SK-N-SH treated with all-trans-retinoic acid at 6 μM for 48 hours (cell line): ENCODE data around the gene SLC30A1.

Source experiments
- ATAC-seq: fragments of 200-7000 bp; cut with Tn5 transposase; 3 replicates; pipeline ENCODE4 v1.9.1; 2020; ENCODE audit warnings: mild to moderate bottlenecking, moderate library complexity
- BACH2 ChIP-seq: fragments of 250-450 bp; sonication (Bioruptor Pico); IDR thresholded peaks from 2 replicates; pipeline ENCODE4 v1.9.0; 2021; ENCODE audit warnings: mild to moderate bottlenecking, borderline replicate concordance
- CSDC2 ChIP-seq: fragments of 250-450 bp; sonication (Bioruptor Pico); IDR thresholded peaks from 2 replicates; pipeline ENCODE4 v1.5.0; 2020; ENCODE audit warnings: mild to moderate bottlenecking, moderate library complexity
- ESRRG ChIP-seq: fragments of 250-450 bp; sonication (Bioruptor Pico); IDR thresholded peaks from 2 replicates; pipeline ENCODE4 v1.6.1; 2021; ENCODE audit warnings: mild to moderate bottlenecking
- GLIS3 ChIP-seq: fragments of 250-450 bp; sonication (Bioruptor Pico); IDR thresholded peaks from 2 replicates; pipeline ENCODE4 v1.5.0; 2020; ENCODE audit warnings: mild to moderate bottlenecking, moderate library complexity
- ISL1 ChIP-seq: fragments of 250-450 bp; sonication (Bioruptor Pico); IDR thresholded peaks from 2 replicates; pipeline ENCODE4 v2.1.2; 2022; ENCODE audit warnings: mild to moderate bottlenecking, moderate library complexity
- PPARA ChIP-seq: fragments of 250-450 bp; sonication (Bioruptor Pico); IDR thresholded peaks from 2 replicates; pipeline ENCODE4 v1.5.0; 2020; ENCODE audit warnings: mild to moderate bottlenecking, borderline replicate concordance
- RARB ChIP-seq: fragments of 250-450 bp; sonication (Bioruptor Pico); IDR thresholded peaks from 2 replicates; pipeline ENCODE4 v1.8.0; 2021; ENCODE audit warnings: mild to moderate bottlenecking, moderate library complexity
- SNAI2 ChIP-seq: fragments of 250-450 bp; sonication (Bioruptor Pico); IDR thresholded peaks from 2 replicates; pipeline ENCODE4 v1.5.0; 2020; ENCODE audit warnings: mild to moderate bottlenecking, moderate library complexity
- TCF4 ChIP-seq: fragments of 250-450 bp; sonication (Bioruptor Pico); IDR thresholded peaks from 2 replicates; pipeline ENCODE4 v1.8.0; 2021; ENCODE audit warnings: mild to moderate bottlenecking, moderate library complexity, borderline replicate concordance
- ZC3H10 ChIP-seq: fragments of 250-450 bp; sonication (Bioruptor Pico); IDR thresholded peaks from 2 replicates; pipeline ENCODE4 v1.5.1; 2021; ENCODE audit warnings: mild to moderate bottlenecking, moderate library complexity
- ZFP3 ChIP-seq: fragments of 250-450 bp; sonication (Bioruptor Pico); IDR thresholded peaks from 2 replicates; pipeline ENCODE4 v1.5.0; 2020; ENCODE audit warnings: mild to moderate bottlenecking, moderate library complexity
- ZFP30 ChIP-seq: fragments of 450-650 bp; formaldehyde crosslinking; IDR thresholded peaks from 2 replicates; pipeline ENCODE4 v1.5.0; 2022; ENCODE audit warnings: mild to moderate bottlenecking, moderate library complexity
- ZNF565 ChIP-seq: fragments of 450-650 bp; formaldehyde crosslinking; conservative IDR thresholded peaks from 2 replicates; pipeline ENCODE4 v1.5.0; 2020; ENCODE audit warnings: low read depth, mild to moderate bottlenecking, moderate library complexity
- ZNF70 ChIP-seq: fragments of 450-650 bp; formaldehyde crosslinking; IDR thresholded peaks from 2 replicates; pipeline ENCODE4 v1.5.0; 2020; ENCODE audit warnings: mild to moderate bottlenecking, moderate library complexity
- ZNF8 ChIP-seq: fragments of 450-650 bp; formaldehyde crosslinking; IDR thresholded peaks from 2 replicates; pipeline ENCODE4 v1.5.0; 2020; ENCODE audit warnings: mild to moderate bottlenecking, moderate library complexity
- TF ChIP-seq, protein P1 (sequence below): fragments of 250-450 bp; sonication (Bioruptor Pico); IDR thresholded peaks from 2 replicates; pipeline ENCODE4 v1.5.0; 2020; ENCODE audit warnings: mild to moderate bottlenecking, moderate library complexity
- TF ChIP-seq, protein P2 (sequence below): fragments of 250-450 bp; sonication (Bioruptor Pico); IDR thresholded peaks from 2 replicates; pipeline ENCODE4 v1.5.1; 2020; ENCODE audit warnings: low read depth, mild to moderate bottlenecking, moderate library complexity
- TF ChIP-seq, protein P3 (sequence below): fragments of 250-450 bp; sonication (Bioruptor Pico); IDR thresholded peaks from 2 replicates; pipeline ENCODE4 v1.8.0; 2021; ENCODE audit warnings: low read depth, mild to moderate bottlenecking, moderate library complexity, borderline replicate concordance
- TF ChIP-seq, protein P4 (sequence below): fragments of 250-450 bp; sonication (Bioruptor Pico); IDR thresholded peaks from 2 replicates; pipeline ENCODE4 v1.8.0; 2020; ENCODE audit warnings: mild to moderate bottlenecking, moderate library complexity, borderline replicate concordance
- TF ChIP-seq, protein P5 (sequence below): fragments of 250-450 bp; sonication (Bioruptor Pico); IDR thresholded peaks from 2 replicates; pipeline ENCODE4 v1.5.1; 2021; ENCODE audit warnings: mild to moderate bottlenecking, moderate library complexity

SLC30A1 gene

DNA sequence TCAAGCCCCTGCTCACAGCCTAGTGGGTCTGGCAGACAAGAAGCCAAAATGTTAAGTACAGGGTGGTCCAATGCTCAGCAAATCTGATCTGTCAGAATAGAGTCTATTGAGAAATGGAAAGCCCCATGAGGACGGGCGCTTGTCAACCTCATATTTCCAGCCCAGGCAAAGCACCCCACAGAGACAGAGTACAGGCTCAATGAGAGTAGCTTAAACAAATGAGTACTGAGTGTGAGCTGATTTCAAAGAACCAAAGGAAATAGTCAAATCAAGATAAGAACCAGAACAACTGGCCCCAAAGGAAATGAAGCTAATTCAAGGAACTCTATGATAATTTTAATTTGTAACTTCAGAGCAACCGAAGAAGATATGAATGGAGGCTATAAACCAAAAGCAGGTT lies 44.6 kb upstream of the SLC30A1 start:
- ATAC-seq = no peak
- TF ChIP-seq, protein P1, sequence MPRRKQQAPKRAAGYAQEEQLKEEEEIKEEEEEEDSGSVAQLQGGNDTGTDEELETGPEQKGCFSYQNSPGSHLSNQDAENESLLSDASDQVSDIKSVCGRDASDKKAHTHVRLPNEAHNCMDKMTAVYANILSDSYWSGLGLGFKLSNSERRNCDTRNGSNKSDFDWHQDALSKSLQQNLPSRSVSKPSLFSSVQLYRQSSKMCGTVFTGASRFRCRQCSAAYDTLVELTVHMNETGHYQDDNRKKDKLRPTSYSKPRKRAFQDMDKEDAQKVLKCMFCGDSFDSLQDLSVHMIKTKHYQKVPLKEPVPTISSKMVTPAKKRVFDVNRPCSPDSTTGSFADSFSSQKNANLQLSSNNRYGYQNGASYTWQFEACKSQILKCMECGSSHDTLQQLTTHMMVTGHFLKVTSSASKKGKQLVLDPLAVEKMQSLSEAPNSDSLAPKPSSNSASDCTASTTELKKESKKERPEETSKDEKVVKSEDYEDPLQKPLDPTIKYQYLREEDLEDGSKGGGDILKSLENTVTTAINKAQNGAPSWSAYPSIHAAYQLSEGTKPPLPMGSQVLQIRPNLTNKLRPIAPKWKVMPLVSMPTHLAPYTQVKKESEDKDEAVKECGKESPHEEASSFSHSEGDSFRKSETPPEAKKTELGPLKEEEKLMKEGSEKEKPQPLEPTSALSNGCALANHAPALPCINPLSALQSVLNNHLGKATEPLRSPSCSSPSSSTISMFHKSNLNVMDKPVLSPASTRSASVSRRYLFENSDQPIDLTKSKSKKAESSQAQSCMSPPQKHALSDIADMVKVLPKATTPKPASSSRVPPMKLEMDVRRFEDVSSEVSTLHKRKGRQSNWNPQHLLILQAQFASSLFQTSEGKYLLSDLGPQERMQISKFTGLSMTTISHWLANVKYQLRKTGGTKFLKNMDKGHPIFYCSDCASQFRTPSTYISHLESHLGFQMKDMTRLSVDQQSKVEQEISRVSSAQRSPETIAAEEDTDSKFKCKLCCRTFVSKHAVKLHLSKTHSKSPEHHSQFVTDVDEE (CRISPR knock-in tag) = no peak
- TF ChIP-seq SNAI2 (CRISPR knock-in tag) = no peak
- no peak for TF ChIP-seq RARB
- TF ChIP-seq CSDC2 (CRISPR knock-in tag) = no peak
- TF ChIP-seq ESRRG (CRISPR knock-in tag) = no peak
- TF ChIP-seq ZFP30 = no peak
- TF ChIP-seq, protein P2, sequence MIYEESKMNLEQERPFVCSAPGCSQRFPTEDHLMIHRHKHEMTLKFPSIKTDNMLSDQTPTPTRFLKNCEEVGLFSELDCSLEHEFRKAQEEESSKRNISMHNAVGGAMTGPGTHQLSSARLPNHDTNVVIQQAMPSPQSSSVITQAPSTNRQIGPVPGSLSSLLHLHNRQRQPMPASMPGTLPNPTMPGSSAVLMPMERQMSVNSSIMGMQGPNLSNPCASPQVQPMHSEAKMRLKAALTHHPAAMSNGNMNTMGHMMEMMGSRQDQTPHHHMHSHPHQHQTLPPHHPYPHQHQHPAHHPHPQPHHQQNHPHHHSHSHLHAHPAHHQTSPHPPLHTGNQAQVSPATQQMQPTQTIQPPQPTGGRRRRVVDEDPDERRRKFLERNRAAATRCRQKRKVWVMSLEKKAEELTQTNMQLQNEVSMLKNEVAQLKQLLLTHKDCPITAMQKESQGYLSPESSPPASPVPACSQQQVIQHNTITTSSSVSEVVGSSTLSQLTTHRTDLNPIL = no peak

DNA sequence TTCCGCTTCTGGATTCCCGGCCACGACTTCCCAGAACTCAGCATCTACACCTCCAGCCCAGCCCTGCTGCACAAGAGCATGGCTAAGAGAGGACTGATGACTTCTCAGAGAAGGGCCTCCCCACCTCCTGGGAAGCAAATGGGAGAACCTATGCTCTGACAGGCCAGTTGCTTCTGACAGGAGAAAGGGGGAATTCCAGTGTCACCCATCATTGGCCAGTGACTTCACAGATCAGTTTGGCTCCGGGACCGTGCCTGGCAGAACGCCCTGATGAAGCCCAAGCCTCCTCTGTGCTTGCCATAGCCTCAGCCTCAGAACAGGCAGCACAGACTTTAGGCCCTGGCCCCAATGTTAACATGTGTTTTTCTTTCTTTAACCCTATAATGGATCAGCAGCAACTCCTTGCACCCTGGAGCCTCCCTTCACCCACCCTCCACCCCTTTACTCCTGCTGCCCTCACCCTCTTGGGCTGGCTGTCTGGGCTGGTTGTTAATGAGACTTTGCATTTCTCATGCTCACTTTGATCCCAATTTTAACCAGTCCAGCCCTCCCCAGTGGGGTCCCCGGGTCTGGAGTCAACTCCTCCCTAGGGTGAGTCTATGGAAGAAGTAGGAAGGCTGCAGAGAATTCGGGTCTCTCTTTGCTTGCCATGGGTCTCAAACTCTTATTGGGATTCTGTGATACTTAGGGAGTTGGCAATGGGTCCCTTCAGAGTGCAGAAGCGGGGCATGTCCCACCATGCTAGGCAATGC lies 42.7 kb upstream of the SLC30A1 start:
- TF ChIP-seq ZNF8 (CRISPR knock-in tag) (no peak), ZFP30 (no peak), ISL1 (no peak), CSDC2 (CRISPR knock-in tag) (no peak), PPARA (CRISPR knock-in tag) (no peak), ZNF70 (no peak), TCF4 (CRISPR knock-in tag) (no peak), ESRRG (CRISPR knock-in tag) (no peak), BACH2 (CRISPR knock-in tag) (no peak), SNAI2 (CRISPR knock-in tag) (no peak), ZFP3 (CRISPR knock-in tag) (no peak), ZNF565 (no peak), GLIS3 (CRISPR knock-in tag) (no peak), ZC3H10 (no peak), RARB (no peak)
- TF ChIP-seq, protein P3, sequence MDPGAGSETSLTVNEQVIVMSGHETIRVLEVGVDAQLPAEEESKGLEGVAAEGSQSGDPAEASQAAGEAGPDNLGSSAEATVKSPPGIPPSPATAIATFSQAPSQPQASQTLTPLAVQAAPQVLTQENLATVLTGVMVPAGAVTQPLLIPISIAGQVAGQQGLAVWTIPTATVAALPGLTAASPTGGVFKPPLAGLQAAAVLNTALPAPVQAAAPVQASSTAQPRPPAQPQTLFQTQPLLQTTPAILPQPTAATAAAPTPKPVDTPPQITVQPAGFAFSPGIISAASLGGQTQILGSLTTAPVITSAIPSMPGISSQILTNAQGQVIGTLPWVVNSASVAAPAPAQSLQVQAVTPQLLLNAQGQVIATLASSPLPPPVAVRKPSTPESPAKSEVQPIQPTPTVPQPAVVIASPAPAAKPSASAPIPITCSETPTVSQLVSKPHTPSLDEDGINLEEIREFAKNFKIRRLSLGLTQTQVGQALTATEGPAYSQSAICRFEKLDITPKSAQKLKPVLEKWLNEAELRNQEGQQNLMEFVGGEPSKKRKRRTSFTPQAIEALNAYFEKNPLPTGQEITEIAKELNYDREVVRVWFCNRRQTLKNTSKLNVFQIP = no peak
- TF ChIP-seq, protein P2 = no peak
- TF ChIP-seq, protein P4, sequence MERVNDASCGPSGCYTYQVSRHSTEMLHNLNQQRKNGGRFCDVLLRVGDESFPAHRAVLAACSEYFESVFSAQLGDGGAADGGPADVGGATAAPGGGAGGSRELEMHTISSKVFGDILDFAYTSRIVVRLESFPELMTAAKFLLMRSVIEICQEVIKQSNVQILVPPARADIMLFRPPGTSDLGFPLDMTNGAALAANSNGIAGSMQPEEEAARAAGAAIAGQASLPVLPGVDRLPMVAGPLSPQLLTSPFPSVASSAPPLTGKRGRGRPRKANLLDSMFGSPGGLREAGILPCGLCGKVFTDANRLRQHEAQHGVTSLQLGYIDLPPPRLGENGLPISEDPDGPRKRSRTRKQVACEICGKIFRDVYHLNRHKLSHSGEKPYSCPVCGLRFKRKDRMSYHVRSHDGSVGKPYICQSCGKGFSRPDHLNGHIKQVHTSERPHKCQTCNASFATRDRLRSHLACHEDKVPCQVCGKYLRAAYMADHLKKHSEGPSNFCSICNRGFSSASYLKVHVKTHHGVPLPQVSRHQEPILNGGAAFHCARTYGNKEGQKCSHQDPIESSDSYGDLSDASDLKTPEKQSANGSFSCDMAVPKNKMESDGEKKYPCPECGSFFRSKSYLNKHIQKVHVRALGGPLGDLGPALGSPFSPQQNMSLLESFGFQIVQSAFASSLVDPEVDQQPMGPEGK (CRISPR knock-in tag) = no peak
- TF ChIP-seq, protein P5, sequence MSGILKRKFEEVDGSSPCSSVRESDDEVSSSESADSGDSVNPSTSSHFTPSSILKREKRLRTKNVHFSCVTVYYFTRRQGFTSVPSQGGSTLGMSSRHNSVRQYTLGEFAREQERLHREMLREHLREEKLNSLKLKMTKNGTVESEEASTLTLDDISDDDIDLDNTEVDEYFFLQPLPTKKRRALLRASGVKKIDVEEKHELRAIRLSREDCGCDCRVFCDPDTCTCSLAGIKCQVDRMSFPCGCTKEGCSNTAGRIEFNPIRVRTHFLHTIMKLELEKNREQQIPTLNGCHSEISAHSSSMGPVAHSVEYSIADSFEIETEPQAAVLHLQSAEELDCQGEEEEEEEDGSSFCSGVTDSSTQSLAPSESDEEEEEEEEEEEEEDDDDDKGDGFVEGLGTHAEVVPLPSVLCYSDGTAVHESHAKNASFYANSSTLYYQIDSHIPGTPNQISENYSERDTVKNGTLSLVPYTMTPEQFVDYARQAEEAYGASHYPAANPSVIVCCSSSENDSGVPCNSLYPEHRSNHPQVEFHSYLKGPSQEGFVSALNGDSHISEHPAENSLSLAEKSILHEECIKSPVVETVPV (CRISPR knock-in tag) = no peak
- TF ChIP-seq, protein P1 (CRISPR knock-in tag) = no peak
- peak; percentile 57 for ATAC-seq
